Measurements from ENCODE around the gene PIK3R5.

The PIK3R5 gene

DNA sequence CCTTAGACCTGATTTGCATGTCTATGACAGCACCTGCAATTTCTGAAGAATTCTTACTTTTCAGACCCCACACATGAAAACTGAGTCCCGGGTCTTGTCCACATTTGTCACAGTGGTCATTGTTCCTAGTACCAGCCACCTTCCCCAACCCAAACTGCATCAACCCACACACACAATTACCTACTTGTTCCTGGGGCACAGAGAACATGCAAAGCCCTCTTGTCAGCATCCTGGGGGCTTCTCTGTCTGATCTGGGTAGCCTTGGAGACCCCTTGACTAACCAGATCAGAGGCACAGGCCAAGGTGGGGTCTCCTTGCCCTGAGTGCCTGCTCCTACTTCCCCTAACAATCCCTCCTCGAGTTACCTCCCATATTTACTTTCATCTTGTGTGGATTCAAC is 61.3 kb downstream of the PIK3R5 start:
- no peak overlapping the region for H3K27ac ChIP-seq
- DNase-seq (ENCODE audit: low read depth, low spot score) = no peak

GRCh38 chr17:8900626-8901585 is 64.6 kb downstream of the PIK3R5 start:
- no peak overlapping the region for H3K27ac ChIP-seq
- no peak for DNase-seq (ENCODE audit: low read depth, low spot score)

GRCh38 chr17:8900207-8900606 is 65.3 kb downstream of the PIK3R5 start:
- H3K27ac ChIP-seq = no peak overlapping the region
- DNase-seq (ENCODE audit: low read depth, low spot score) = no peak

DNA sequence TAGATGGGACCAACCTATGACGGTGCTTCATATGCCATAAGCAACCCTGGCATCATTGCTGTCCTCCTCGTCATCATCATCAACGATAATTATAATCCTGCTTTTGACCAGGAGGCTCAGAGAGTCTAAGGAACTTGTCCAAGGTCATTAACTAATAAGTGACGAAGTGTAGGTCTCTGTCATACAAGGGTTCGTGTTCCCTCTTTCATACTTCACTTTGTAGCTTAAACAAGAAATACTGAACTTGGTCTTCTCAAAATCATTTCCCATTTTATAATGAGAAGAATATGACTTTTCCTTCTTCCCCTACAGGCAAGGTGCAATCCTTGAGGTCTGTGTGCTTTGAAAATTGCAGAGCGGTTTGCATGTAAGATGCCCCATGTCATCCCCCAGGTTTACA is 66.9 kb downstream of the PIK3R5 start:
- no peak for DNase-seq (ENCODE audit: low read depth, low spot score)
- H3K27ac ChIP-seq = no peak overlapping the region

DNA sequence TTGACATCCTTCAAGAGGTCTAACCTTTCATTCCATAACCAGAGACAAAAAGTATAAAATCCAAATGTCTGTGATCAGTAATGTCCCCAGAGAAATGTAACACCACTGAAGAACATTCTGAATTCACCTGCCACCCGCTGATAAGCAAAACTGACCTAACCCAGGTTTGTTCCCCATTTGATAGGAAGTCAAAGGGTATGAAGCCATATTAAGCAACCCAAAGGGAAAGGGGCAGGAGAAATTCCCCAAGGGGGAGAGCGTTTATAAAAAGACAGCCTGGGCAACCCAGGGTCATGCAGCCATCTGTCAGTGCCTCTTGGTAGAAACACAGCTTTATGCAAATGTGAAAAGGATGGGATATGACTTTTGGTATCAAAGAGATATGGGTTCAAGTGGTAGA is 67.4 kb downstream of the PIK3R5 start:
- H3K27ac ChIP-seq = no peak overlapping the region
- no peak for DNase-seq (ENCODE audit: low read depth, low spot score)

DNA sequence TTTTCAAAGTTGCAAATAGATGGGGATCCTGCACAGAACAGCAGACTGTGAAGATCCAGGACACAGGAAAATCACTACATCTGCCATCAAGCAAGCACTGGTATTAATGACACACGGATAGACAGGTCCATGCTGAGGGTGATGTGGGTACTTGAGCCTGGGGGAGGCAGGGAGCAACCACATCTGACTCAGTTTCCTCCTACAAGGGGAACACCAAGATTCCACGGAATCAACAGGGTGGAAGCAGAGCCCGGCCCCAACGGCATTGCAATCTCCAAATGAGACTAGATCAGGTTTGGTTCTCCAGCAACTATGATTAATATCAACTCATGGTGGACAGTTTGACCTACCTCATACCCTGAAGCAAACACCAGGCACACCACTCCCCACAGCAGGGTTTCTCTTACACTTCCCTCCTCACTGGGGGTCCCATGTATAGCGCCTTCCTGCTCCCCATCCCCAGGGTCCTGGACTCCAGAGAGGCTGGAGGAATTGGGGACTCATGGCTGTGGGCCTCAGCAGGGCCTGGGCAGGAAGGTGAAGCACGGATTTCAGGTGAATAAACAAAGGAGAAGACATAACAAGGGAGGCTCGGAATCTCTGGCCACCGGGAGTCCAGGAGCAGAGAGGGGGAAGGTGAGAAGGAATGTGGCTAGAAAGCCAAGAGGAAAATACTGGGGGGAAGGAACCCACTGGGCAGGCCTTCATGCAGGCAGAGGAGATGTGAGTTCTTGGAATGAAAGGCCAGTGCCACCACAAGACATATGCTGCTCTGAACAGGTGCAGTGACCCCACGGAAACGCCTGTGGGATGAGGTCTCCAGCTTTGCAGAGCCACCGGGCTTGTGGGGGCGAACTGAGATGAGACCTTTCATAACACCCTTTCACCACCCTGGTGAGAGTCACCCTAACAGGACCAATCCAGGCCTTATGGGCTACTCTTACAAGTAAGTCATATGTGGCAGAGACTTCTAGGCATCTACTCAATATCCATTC is 68.6 kb downstream of the PIK3R5 start:
- DNase-seq (ENCODE audit: low read depth, low spot score) = no peak
- H3K27ac ChIP-seq = no peak overlapping the region

GRCh38 chr17:8896087-8896486 is 69.4 kb downstream of the PIK3R5 start:
- H3K27ac ChIP-seq = no peak overlapping the region
- no peak for DNase-seq (ENCODE audit: low read depth, low spot score)

DNA sequence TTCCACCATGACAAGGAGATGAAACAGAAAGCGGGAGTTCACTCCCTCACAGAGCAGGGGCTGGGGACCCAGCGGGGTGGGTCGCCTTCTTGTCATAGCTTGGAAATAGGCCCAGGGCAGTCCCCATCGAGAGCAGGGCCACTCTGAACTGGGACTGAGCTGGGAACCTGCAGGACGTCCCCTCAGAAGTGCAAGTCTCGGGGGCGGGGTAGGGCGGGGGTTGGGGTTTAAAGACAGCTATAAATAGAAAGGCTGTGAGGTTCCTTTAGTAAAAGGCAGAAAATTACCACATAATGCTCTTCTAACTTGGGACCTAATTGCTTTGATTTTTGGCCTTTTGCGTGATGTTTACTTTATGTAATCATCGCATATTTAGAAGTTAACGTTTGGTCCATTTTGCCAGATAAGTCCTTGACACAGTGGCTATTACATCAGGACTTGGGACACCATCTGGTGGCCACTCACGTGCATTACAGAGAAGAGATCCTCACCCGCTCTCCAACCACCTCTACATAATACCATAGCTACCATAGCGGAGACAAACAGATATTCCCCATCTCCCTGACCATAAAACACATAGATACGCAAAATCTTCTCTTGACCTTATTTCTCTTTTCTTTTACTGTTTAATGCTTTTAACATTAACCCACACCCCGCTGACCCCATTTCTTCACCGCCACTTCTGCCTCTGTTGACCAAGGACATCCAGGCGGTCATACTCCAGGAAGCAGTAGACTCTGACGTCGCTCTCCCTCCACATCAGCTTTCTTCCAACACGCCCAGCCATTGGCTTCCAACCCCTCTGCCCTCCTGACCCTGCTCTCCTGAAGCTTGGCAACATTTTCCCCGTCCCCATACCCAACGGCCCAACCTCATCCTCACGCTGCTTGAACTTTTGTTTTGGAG is 70.6 kb downstream of the PIK3R5 start:
- DNase-seq (ENCODE audit: low read depth, low spot score) = no peak
- H3K27ac ChIP-seq = no peak overlapping the region

GRCh38 chr17:8894202-8894671 is 71.3 kb downstream of the PIK3R5 start:
- no peak overlapping the region for H3K27ac ChIP-seq
- no peak for DNase-seq (ENCODE audit: low read depth, low spot score)

GRCh38 chr17:8893621-8894201 is 71.8 kb downstream of the PIK3R5 start:
- DNase-seq (ENCODE audit: low read depth, low spot score) = no peak
- H3K27ac ChIP-seq = no peak overlapping the region

DNA sequence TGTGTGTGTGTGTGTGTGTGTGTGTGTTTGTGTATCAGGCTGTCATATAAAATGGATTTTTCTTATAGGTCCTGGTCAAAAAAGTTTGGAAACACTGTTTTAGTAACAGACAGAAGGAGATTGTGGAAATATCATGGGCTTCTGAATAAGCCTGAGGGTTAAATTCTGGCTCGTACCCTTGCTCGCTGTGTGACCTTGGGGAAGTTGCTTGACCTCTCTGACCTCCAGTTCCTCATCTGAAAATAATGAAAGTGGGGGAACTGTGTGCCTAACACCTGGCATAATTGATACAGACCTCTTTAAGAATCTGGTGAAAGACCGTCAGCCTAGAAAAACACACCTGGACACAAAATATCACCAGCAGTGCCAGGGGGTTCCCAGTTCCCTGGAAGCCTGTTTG is 72.4 kb downstream of the PIK3R5 start:
- no peak for DNase-seq (ENCODE audit: low read depth, low spot score)
- H3K27ac ChIP-seq = no peak overlapping the region

GRCh38 chr17:8892338-8892690 is 73.2 kb downstream of the PIK3R5 start:
- H3K27ac ChIP-seq = no peak overlapping the region
- DNase-seq (ENCODE audit: low read depth, low spot score) = no peak

GRCh38 chr17:8890671-8891070 is 74.8 kb downstream of the PIK3R5 start:
- H3K27ac ChIP-seq = no peak overlapping the region
- DNase-seq (ENCODE audit: low read depth, low spot score) = no peak

DNA sequence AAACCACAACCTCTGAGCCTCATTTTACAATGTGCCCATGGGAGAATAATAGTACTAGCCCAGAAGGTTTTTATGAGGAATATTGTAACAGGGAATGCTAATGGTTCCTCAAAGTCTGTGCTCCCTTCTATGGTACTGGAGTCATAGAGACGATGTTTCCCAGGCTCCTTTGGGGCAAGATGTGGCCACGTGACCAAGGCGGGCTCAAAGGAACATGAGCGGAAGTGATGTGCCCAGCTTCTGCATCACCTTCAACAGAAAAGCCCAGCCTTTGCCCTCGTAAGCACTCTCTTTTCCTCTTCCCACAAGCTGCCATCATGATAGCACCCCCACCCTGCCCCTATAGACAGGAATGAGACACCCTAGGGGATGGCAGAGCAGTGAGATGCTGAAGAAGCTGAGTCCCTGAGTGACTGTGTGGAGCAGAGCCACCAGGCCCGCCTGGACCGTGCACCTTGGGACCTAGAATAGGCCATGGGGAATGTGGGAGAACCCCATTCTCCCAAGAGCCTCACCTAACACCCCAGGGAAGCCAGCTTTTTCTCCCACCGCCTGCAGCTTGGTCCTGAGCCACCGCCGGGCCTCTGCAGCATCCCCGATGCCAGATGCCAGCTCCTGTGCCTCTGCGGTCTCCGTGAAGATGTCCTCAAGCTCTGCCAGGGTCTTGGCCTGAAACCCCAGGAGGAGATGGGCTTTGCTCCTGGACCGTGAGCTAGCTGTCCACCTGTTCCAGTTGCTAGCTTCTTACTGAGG is 75.9 kb downstream of the PIK3R5 start:
- H3K27ac ChIP-seq = no peak overlapping the region
- no peak for DNase-seq (ENCODE audit: low read depth, low spot score)

GRCh38 chr17:8888704-8889302 is 76.7 kb downstream of the PIK3R5 start:
- no peak overlapping the region for H3K27ac ChIP-seq
- DNase-seq (ENCODE audit: low read depth, low spot score) = no peak

GRCh38 chr17:8887834-8888703 is 77.4 kb downstream of the PIK3R5 start:
- H3K27ac ChIP-seq = no peak overlapping the region
- DNase-seq (ENCODE audit: low read depth, low spot score) = no peak

GRCh38 chr17:8887301-8887700 is 78.2 kb downstream of the PIK3R5 start:
- no peak for DNase-seq (ENCODE audit: low read depth, low spot score)
- no peak overlapping the region for H3K27ac ChIP-seq
